OCI-LY7 (cell line): ENCODE results near the gene KAT6B. TPM values are rescaled to one million over a fixed set of nuclear protein-coding genes. Genes with fewer than 3 reads are reported as not detected.

Source experiments
- BruUV-seq: library from RNA; stranded (reverse); fragments of 400-500 nt; replicated peaks from 2 replicates; lab custom pipeline; 2021; lab: Mats Ljungman, UMichigan
- CTCF ChIA-PET: fragments of 300-600 bp; sonication (Branson Sonifier 250); formaldehyde crosslinking; loops from one replicate; lab custom pipeline; 2022; ENCODE audit warnings: antibody characterized with exemption; ENCODE audit not compliant: unreplicated experiment; lab: Charles Lee
- POLR2A ChIA-PET: fragments of 300-600 bp; sonication (Branson Sonifier 250); formaldehyde crosslinking; loops from one replicate; lab custom pipeline; 2022; ENCODE audit warnings: antibody characterized with exemption; lab: Charles Lee
- DNase-seq: peaks from one replicate; pipeline ENCODE4 v3.0.0-alpha.2; 2015; ENCODE audit warnings: low spot score
- H2AFZ ChIP-seq: fragments of 200-600 bp; sonication (generic), shearing (Covaris generic); 2 replicates; pipeline ENCODE4 v1.6.1; 2014; ENCODE audit warnings: mild to moderate bottlenecking, antibody characterized with exemption, low read length, moderate library complexity
- H3K27ac ChIP-seq: fragments of 200-600 bp; sonication (generic); 2 replicates; pipeline ENCODE4 v1.5.1; 2014; ENCODE audit warnings: mixed run types, low read depth, mild to moderate bottlenecking, moderate library complexity, low read length, inconsistent platforms; ENCODE audit not compliant: poor library complexity, severe bottlenecking
- H3K36me3 ChIP-seq: fragments of 200-600 bp; sonication (generic); 2 replicates; pipeline ENCODE4 v1.6.1; 2014; ENCODE audit warnings: mild to moderate bottlenecking, antibody characterized with exemption, low read length, moderate library complexity, mixed read lengths; ENCODE audit not compliant: insufficient read depth
- H3K4me1 ChIP-seq: fragments of 200-600 bp; sonication (generic); 2 replicates; pipeline ENCODE4 v1.5.1; 2014; ENCODE audit warnings: mild to moderate bottlenecking, low read length; ENCODE audit not compliant: insufficient read depth, poor library complexity, severe bottlenecking
- H3K4me2 ChIP-seq: fragments of 200-600 bp; sonication (generic); 2 replicates; pipeline ENCODE4 v1.6.1; 2014; ENCODE audit warnings: mild to moderate bottlenecking, low read length
- H3K4me3 ChIP-seq: fragments of 200-600 bp; sonication (generic); 2 replicates; pipeline ENCODE4 v1.5.1; 2014; ENCODE audit warnings: mild to moderate bottlenecking, low read depth, low read length; ENCODE audit not compliant: poor library complexity, severe bottlenecking
- H3K79me2 ChIP-seq: fragments of 200-600 bp; sonication (generic); 2 replicates; pipeline ENCODE4 v1.6.1; 2016; ENCODE audit warnings: low read depth, mild to moderate bottlenecking, low read length, moderate library complexity, mixed read lengths; ENCODE audit not compliant: insufficient read depth
- H3K9me2 ChIP-seq: fragments of 200-600 bp; sonication (generic); 2 replicates; pipeline ENCODE4 v1.6.1; 2016; ENCODE audit warnings: mild to moderate bottlenecking, low read length, mixed read lengths; ENCODE audit not compliant: insufficient read depth
- H3K9me3 ChIP-seq: fragments of 200-600 bp; sonication (generic); 2 replicates; pipeline ENCODE4 v1.6.1; 2014; ENCODE audit warnings: mild to moderate bottlenecking, mixed run types, low read length, mixed read lengths
- H4K20me1 ChIP-seq: fragments of 200-600 bp; sonication (generic); 2 replicates; pipeline ENCODE4 v1.6.1; 2014; ENCODE audit warnings: mild to moderate bottlenecking, antibody characterized with exemption, low read length, moderate library complexity, mixed read lengths; ENCODE audit not compliant: insufficient read depth
- EZH2phosphoT487 ChIP-seq: fragments of 200-600 bp; sonication (generic); IDR thresholded peaks from 2 replicates; pipeline ENCODE4 v1.6.1; 2018; ENCODE audit warnings: low read depth, borderline replicate concordance, mild to moderate bottlenecking, mixed run types, antibody characterized with exemption, low read length, moderate library complexity, mixed read lengths
- intact Hi-C: fragments of 100-400 bp; cut with micrococcal nuclease; formaldehyde crosslinking; loops from one replicate; pipeline ENCODE4 v1.10.0; 2022; ENCODE audit not compliant: unreplicated experiment
- total RNA-seq, 2 experiments: library from RNA; depleted of rRNA in 1 of 2; stranded (reverse); fragments of >200 nt in 1 of 2; shearing (Covaris generic) in 1 of 2; gene quantifications; 2 replicates each; pipeline ENCODE4 v1.2.3, GENCODE V29; 2014 to 2022
- TF ChIP-seq, protein P1 (sequence below): fragments of 200-600 bp; sonication (generic); conservative IDR thresholded peaks from 2 replicates; pipeline ENCODE4 v1.5.1; 2014; ENCODE audit warnings: mild to moderate bottlenecking, antibody characterized with exemption, low read length, moderate library complexity, mixed read lengths

The KAT6B gene
- total RNA-seq, 2 experiments from 2014 or later, result 20.8 to 40.8 TPM

DNA sequence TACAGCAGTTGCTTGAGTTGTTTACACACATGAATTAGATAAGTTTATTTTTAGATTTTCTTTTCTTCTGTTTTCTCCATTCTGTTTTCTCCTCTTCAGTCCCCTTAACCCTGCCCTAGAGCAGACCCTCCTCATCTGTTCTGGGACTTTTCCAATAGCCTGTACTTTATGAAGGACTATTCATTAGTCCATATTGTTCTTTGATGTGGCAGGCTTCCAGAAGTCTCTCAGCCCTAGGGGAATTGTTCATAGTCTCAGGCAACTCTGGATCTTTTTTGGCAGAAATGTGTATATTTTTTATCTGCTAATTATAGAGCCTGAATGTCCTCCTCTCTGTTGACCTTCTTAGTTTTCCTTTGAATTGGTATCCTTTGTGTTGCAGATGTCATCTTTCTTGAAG lies 25.4 kb downstream of the KAT6B start:
- POLR2A ChIA-PET, result interaction anchor here (0.6 to 0.9 kb wide), 3 partner anchors 25 to 50 kb away, joined by 3 to 4 read pairs (median 3); partner anchors contain the start of gene KAT6B
- H4K20me1 ChIP-seq, result no peaks in the 10 kb centered on the region
- H2AFZ ChIP-seq, result no peak overlapping the region
- H3K9me3 ChIP-seq, result no peaks in the 10 kb centered on the region
- BruUV-seq, result no TSS peak
- CTCF ChIA-PET, result no interaction called here
- intact Hi-C loops, result no loop called here
- peaks cover 40% of the 10 kb centered on the region for H3K4me1 ChIP-seq
- H3K27ac ChIP-seq, result peak overlapping the region; percentile 39
- no peak for DNase-seq
- H3K79me2 ChIP-seq, result peaks cover 78% of the 10 kb centered on the region
- no peaks in the 10 kb centered on the region for H3K9me2 ChIP-seq
- peaks cover 22% of the 10 kb centered on the region for H3K36me3 ChIP-seq
- TF ChIP-seq, protein P1, sequence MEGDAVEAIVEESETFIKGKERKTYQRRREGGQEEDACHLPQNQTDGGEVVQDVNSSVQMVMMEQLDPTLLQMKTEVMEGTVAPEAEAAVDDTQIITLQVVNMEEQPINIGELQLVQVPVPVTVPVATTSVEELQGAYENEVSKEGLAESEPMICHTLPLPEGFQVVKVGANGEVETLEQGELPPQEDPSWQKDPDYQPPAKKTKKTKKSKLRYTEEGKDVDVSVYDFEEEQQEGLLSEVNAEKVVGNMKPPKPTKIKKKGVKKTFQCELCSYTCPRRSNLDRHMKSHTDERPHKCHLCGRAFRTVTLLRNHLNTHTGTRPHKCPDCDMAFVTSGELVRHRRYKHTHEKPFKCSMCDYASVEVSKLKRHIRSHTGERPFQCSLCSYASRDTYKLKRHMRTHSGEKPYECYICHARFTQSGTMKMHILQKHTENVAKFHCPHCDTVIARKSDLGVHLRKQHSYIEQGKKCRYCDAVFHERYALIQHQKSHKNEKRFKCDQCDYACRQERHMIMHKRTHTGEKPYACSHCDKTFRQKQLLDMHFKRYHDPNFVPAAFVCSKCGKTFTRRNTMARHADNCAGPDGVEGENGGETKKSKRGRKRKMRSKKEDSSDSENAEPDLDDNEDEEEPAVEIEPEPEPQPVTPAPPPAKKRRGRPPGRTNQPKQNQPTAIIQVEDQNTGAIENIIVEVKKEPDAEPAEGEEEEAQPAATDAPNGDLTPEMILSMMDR, result no peak
- no peak for TF ChIP-seq EZH2phosphoT487
- peak overlapping the region; percentile 40 for H3K4me2 ChIP-seq
- no peak overlapping the region for H3K4me3 ChIP-seq

DNA sequence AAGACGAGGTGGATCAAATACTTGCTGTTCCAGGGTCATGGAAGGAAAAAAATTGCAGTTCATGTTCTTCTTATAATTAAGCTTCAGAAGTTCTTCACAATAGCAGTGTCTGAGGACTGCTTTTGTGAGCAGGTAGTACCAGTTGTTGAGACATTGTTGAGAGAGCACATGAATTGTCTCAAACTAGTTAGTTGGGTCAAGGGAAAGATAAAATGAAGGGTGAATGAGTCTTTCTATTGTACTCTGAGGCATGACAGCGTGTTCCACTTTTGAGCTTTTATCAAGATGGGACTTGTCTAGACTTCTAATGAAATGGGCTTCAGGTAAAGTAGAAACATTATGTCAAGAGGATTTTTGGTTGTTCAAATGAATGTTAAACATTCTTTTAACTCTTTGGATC lies 26.0 kb downstream of the KAT6B start:
- H3K36me3 ChIP-seq, result peaks cover 22% of the 10 kb centered on the region
- ChIA-PET CTCF (no interaction called here), POLR2A (interaction anchor here (0.6 to 1.0 kb wide), 5 partner anchors 26 to 732 kb away, joined by 3 to 4 read pairs (median 3); partner anchors contain the start of gene KAT6B)
- intact Hi-C loops, result no loop called here
- H3K79me2 ChIP-seq, result peaks cover 76% of the 10 kb centered on the region
- H3K27ac ChIP-seq, result peak overlapping the region; percentile 39
- BruUV-seq, result no TSS peak
- DNase-seq, result no peak
- H3K4me3 ChIP-seq, result no peak overlapping the region
- peak overlapping the region; percentile 40 for H3K4me2 ChIP-seq
- H4K20me1 ChIP-seq, result no peaks in the 10 kb centered on the region
- H3K9me3 ChIP-seq, result no peaks in the 10 kb centered on the region
- no peak overlapping the region for H2AFZ ChIP-seq
- H3K4me1 ChIP-seq, result peaks cover 40% of the 10 kb centered on the region
- no peaks in the 10 kb centered on the region for H3K9me2 ChIP-seq
- TF ChIP-seq, protein P1, result no peak
- no peak for TF ChIP-seq EZH2phosphoT487

DNA sequence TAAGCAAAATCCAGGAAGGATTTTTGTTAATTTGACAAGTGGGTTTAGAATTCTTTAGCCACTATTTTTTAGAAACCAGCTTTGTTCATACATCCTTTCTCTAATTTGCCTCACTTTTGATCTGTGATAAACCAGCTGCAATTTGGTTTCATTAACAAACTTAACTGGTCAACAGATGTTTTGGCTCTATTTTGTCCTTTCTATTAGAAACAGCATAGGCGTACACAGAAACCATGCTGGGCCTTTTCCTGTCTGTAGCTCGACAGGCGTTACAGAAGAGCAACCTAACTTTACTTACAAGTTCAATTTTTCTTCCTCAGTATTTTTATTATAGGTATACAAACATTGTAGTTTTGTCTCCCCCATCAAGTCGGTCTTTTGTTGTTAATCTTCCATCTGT lies 28.2 kb downstream of the KAT6B start:
- DNase-seq, result peak; percentile 54
- peak overlapping the region; percentile 71 for H3K27ac ChIP-seq
- H3K4me2 ChIP-seq, result peak overlapping the region; percentile 77
- no peak for TF ChIP-seq EZH2phosphoT487
- TF ChIP-seq, protein P1, result no peak
- peaks cover 6% of the 10 kb centered on the region; the same call in 1 of the 2 replicates for H3K36me3 ChIP-seq
- peak overlapping the region; percentile 79; the same call in 1 of the 2 replicates for H2AFZ ChIP-seq
- ChIA-PET CTCF (interaction anchor here (0.6 kb wide), 1 partner anchor 356 kb away, joined by 11 read pairs; the partner anchor contains the start of gene VDAC2), POLR2A (interaction anchor here (0.8 to 1.3 kb wide), 4 partner anchors 8 to 844 kb away, joined by 3 to 5 read pairs (median 4); no protein-coding TSS in a partner anchor)
- peaks cover 40% of the 10 kb centered on the region for H3K4me1 ChIP-seq
- H3K79me2 ChIP-seq, result peaks cover 76% of the 10 kb centered on the region
- no peaks in the 10 kb centered on the region for H3K9me3 ChIP-seq
- intact Hi-C loops, result loop anchor here (2.0 kb wide), 1 partner anchor 28 kb away; the partner anchor contains the start of gene KAT6B
- peak overlapping the region; percentile 46 for H3K4me3 ChIP-seq
- BruUV-seq, result TSS peak; percentile 36
- no peaks in the 10 kb centered on the region for H4K20me1 ChIP-seq
- no peaks in the 10 kb centered on the region for H3K9me2 ChIP-seq
